ENCODE measurements around the gene ATP6V0E2. TPM values are rescaled to one million over a fixed set of nuclear protein-coding genes. Genes with fewer than 3 reads are reported as not detected.

ATP6V0E2 gene
- total RNA-seq, 2 experiments from 2014 or later: 66.3 to 69.8 TPM

- ChIA-PET CTCF (no interaction called here), POLR2A (no interaction called here)
Observed at GRCh38 chr7:149859369-149859768, 14.4 kb upstream of the ATP6V0E2 start.

- CTCF ChIA-PET: no interaction called here
- POLR2A ChIA-PET: no interaction called here
Observed at GRCh38 chr7:149859876-149860275, 13.9 kb upstream of the ATP6V0E2 start.

- CTCF ChIA-PET: interaction anchor here (1.2 to 1.4 kb wide), 2 partner anchors 10 to 22 kb away, joined by 4 to 6 read pairs; no protein-coding TSS in a partner anchor
- POLR2A ChIA-PET: no interaction called here
Observed at GRCh38 chr7:149860821-149861727, 12.7 kb upstream of the ATP6V0E2 start.

- ChIA-PET POLR2A (no interaction called here), CTCF (interaction anchor here (1.2 to 1.4 kb wide), 2 partner anchors 9 to 22 kb away, joined by 4 to 6 read pairs; no protein-coding TSS in a partner anchor)
Observed at GRCh38 chr7:149861728-149862045, 12.1 kb upstream of the ATP6V0E2 start.

GRCh38 chr7:149862156-149862555 lies 11.6 kb upstream of the ATP6V0E2 start:
- CTCF ChIA-PET: interaction anchor here (1.4 kb wide), 1 partner anchor 21 kb away, joined by 4 read pairs; no protein-coding TSS in a partner anchor
- POLR2A ChIA-PET: no interaction called here

GRCh38 chr7:149863500-149863899 lies 10.3 kb upstream of the ATP6V0E2 start:
- POLR2A ChIA-PET: no interaction called here
- CTCF ChIA-PET: no interaction called here

GRCh38 chr7:149864023-149864422 lies 9.7 kb upstream of the ATP6V0E2 start:
- ChIA-PET CTCF (no interaction called here), POLR2A (no interaction called here)

GRCh38 chr7:149864751-149865150 lies 9.0 kb upstream of the ATP6V0E2 start:
- CTCF ChIA-PET: interaction anchor here (1.0 kb wide), 1 partner anchor 18 kb away, joined by 3 read pairs; no protein-coding TSS in a partner anchor

GRCh38 chr7:149865437-149865836 lies 8.3 kb upstream of the ATP6V0E2 start:
- CTCF ChIA-PET: interaction anchor here (1.0 to 1.6 kb wide), 2 partner anchors 9 to 19 kb away, joined by 3 to 5 read pairs; no protein-coding TSS in a partner anchor
- POLR2A ChIA-PET: interaction anchor here (0.6 to 1.3 kb wide), 2 partner anchors 26 to 32 kb away, joined by 4 to 6 read pairs; no protein-coding TSS in a partner anchor

More at GRCh38 chr7:149864751-149865150, 9.0 kb upstream of the ATP6V0E2 start:
- POLR2A ChIA-PET: interaction anchor here (0.6 to 1.3 kb wide), 2 partner anchors 25 to 32 kb away, joined by 4 to 6 read pairs; no protein-coding TSS in a partner anchor

GRCh38 chr7:149866139-149866778 lies 7.5 kb upstream of the ATP6V0E2 start:
- POLR2A ChIA-PET: no interaction called here
- CTCF ChIA-PET: interaction anchor here (1.6 kb wide), 1 partner anchor 9 kb away, joined by 5 read pairs; no protein-coding TSS in a partner anchor

- ChIA-PET POLR2A (interaction anchor here (0.5 kb wide), 1 partner anchor 62 kb away, joined by 7 read pairs; no protein-coding TSS in a partner anchor), CTCF (no interaction called here)
Observed at GRCh38 chr7:149866779-149867447, 6.9 kb upstream of the ATP6V0E2 start.

GRCh38 chr7:149867762-149868622 lies 5.8 kb upstream of the ATP6V0E2 start:
- POLR2A ChIA-PET: no interaction called here

GRCh38 chr7:149868623-149869290 lies 5.0 kb upstream of the ATP6V0E2 start:
- ChIA-PET POLR2A (interaction anchor here (1.2 kb wide), 1 partner anchor 14 kb away, joined by 3 read pairs; no protein-coding TSS in a partner anchor), CTCF (interaction anchor here (1.6 kb wide), 1 partner anchor 30 kb away, joined by 7 read pairs; the partner anchor contains the start of gene ZNF862)

More at GRCh38 chr7:149867762-149868622, 5.8 kb upstream of the ATP6V0E2 start:
- CTCF ChIA-PET: no interaction called here

GRCh38 chr7:149869291-149869650 lies 4.5 kb upstream of the ATP6V0E2 start:
- CTCF ChIA-PET: interaction anchor here (1.6 kb wide), 1 partner anchor 30 kb away, joined by 7 read pairs; the partner anchor contains the start of gene ZNF862
- POLR2A ChIA-PET: interaction anchor here (1.2 kb wide), 1 partner anchor 14 kb away, joined by 3 read pairs; no protein-coding TSS in a partner anchor

GRCh38 chr7:149869867-149870266 lies 3.9 kb upstream of the ATP6V0E2 start:
- POLR2A ChIA-PET: interaction anchor here (1.2 to 2.2 kb wide), 2 partner anchors 13 to 31 kb away, joined by 3 to 20 read pairs; partner anchors contain the start of gene ZNF862
- CTCF ChIA-PET: interaction anchor here (1.6 kb wide), 1 partner anchor 31 kb away, joined by 7 read pairs; the partner anchor contains the start of gene ZNF862

GRCh38 chr7:149870274-149870673 lies 3.5 kb upstream of the ATP6V0E2 start:
- CTCF ChIA-PET: interaction anchor here (1.4 to 1.6 kb wide), 2 partner anchors 9 to 31 kb away, joined by 6 to 7 read pairs; partner anchors contain the start of gene ZNF862
- POLR2A ChIA-PET: interaction anchor here (2.2 kb wide), 1 partner anchor 32 kb away, joined by 20 read pairs; the partner anchor contains the start of gene ZNF862

- ChIA-PET CTCF (interaction anchor here (0.6 to 1.5 kb wide), 4 partner anchors 10 to 402 kb away, joined by 3 to 6 read pairs (median 5); partner anchors contain the start of gene ZNF862), POLR2A (interaction anchor here (2.2 kb wide), 1 partner anchor 33 kb away, joined by 20 read pairs; the partner anchor contains the start of gene ZNF862)
Observed at GRCh38 chr7:149870701-149871483, 2.9 kb upstream of the ATP6V0E2 start.

All from activated CD8-positive, alpha-beta memory T cell treated with anti-CD3 and anti-CD28 coated beads for 36 hours (primary cell).